C4-2B (cell line): Measurements from ENCODE around the gene POU2AF1.
A peak's percentile ranks its signal among the peaks of the same experiment; 100 is the strongest.

ENCODE experiments used
- H3K27ac ChIP-seq: fragments of 450-650 bp; 2 replicates; pipeline ENCODE4 v1.5.1; 2017
- CTCF ChIP-seq: fragments of 450-650 bp; conservative IDR thresholded peaks from 2 replicates; pipeline ENCODE4 v1.5.1; 2017; ENCODE audit warnings: mild to moderate bottlenecking
- ZFX ChIP-seq: fragments of 450-650 bp; IDR thresholded peaks from 2 replicates; pipeline ENCODE4 v1.6.1; 2017

POU2AF1 gene

GRCh38 chr11:111419641-111420327 lies 40.7 kb upstream of the POU2AF1 start:
- no peak for TF ChIP-seq ZFX
- TF ChIP-seq CTCF: no peak
- peak overlapping the region; percentile 45 for H3K27ac ChIP-seq

- peak overlapping the region; percentile 45 for H3K27ac ChIP-seq
Observed at GRCh38 chr11:111419181-111419580, 40.1 kb upstream of the POU2AF1 start.

GRCh38 chr11:111418436-111418787 lies 39.3 kb upstream of the POU2AF1 start:
- peak overlapping the region; percentile 45; the same call in 1 of the 2 replicates for H3K27ac ChIP-seq
- TF ChIP-seq ZFX: no peak
- no peak for TF ChIP-seq CTCF

More at GRCh38 chr11:111419181-111419580, 40.1 kb upstream of the POU2AF1 start:
- TF ChIP-seq ZFX: no peak
- no peak for TF ChIP-seq CTCF

- TF ChIP-seq ZFX (no peak), CTCF (no peak)
- H3K27ac ChIP-seq: peak overlapping the region; percentile 45; the same call in 1 of the 2 replicates
Observed at GRCh38 chr11:111417766-111418435, 38.8 kb upstream of the POU2AF1 start.

- H3K27ac ChIP-seq: no peak overlapping the region
Observed at GRCh38 chr11:111417011-111417765, 38.1 kb upstream of the POU2AF1 start.

GRCh38 chr11:111416231-111416960 lies 37.3 kb upstream of the POU2AF1 start:
- no peak overlapping the region for H3K27ac ChIP-seq
- TF ChIP-seq CTCF (no peak), ZFX (no peak)

More at GRCh38 chr11:111417011-111417765, 38.1 kb upstream of the POU2AF1 start:
- TF ChIP-seq CTCF (no peak), ZFX (no peak)
